Measurements from ENCODE around the gene MRGPRF.

The MRGPRF gene

DNA sequence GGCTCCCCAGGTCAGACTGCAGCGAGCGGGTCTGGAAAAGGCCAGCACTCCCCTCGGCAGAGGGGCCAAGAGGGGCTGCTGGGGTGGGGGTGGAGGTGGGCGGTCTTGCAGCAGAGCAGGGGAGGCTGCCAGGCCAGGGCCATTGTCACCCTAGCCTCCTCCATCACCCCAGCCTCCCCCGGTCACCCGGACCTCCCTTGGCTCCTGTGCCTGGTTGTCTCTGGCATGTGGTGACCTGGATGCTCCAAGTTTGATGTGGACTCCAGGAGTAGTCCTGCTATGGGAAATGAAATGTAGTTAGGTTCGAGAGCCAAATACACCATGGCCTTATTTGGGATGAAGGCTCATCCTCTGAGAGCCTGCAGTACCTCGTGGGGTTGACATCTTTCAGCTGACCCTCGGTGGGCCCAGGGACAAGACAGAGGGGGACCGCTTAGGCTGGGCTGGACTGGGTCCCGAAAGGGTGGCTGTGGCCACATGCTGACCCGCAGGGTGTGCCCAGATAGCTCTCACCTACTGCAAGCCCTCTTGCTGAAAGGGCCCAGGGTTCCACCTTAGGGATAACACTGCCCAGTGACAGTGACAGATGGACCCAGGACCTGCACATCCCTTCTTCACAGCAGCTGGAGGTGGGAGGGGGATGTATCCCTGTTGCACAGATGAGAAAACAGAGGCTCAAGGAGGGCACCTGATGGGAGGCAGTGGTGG lies 56.3 kb downstream of the MRGPRF start:
- DNase-seq (ENCODE audit: extremely low read depth, low read depth): no peak

DNA sequence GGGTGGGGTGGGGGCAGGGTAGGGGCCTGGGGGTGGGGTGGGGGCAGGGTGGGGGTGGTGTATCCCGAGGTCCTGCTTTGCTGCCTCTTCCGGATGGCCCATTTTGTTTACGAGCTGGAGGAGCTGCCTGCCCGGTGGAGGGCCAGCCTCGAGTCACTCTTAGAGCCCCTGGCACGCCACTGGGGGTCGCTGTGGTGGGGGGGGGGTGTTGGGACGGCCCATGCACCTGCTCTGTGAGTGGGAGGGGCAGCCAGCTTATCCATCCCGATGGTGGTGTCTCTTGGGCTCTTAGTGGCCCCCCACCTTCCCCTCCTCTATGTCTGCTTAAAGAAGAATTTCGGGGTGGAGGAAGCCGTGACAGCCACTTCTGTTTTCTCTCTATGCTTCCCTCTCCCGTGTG lies 56.9 kb downstream of the MRGPRF start:
- TF ChIP-seq, protein P1, sequence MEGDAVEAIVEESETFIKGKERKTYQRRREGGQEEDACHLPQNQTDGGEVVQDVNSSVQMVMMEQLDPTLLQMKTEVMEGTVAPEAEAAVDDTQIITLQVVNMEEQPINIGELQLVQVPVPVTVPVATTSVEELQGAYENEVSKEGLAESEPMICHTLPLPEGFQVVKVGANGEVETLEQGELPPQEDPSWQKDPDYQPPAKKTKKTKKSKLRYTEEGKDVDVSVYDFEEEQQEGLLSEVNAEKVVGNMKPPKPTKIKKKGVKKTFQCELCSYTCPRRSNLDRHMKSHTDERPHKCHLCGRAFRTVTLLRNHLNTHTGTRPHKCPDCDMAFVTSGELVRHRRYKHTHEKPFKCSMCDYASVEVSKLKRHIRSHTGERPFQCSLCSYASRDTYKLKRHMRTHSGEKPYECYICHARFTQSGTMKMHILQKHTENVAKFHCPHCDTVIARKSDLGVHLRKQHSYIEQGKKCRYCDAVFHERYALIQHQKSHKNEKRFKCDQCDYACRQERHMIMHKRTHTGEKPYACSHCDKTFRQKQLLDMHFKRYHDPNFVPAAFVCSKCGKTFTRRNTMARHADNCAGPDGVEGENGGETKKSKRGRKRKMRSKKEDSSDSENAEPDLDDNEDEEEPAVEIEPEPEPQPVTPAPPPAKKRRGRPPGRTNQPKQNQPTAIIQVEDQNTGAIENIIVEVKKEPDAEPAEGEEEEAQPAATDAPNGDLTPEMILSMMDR (IDR thresholded peaks at IDR 0.05; ENCODE audit: low read depth, low read length): peak; percentile 9; the same call in 1 of the 2 replicates
- no peak for DNase-seq (ENCODE audit: extremely low read depth, low read depth)

More for the DNA sequence above, 56.3 kb downstream of the MRGPRF start:
- TF ChIP-seq, protein P1 (IDR thresholded peaks at IDR 0.05; ENCODE audit: low read depth, low read length): no peak

- TF ChIP-seq, protein P1 (IDR thresholded peaks at IDR 0.05; ENCODE audit: low read depth, low read length): no peak; the same call in 1 of the 2 replicates
- no peak for DNase-seq (ENCODE audit: extremely low read depth, low read depth)
Measured at GRCh38 chr11:68955607-68955958, 57.5 kb downstream of the MRGPRF start.

- TF ChIP-seq, protein P1 (IDR thresholded peaks at IDR 0.05; ENCODE audit: low read depth, low read length): no peak
- no peak for DNase-seq (ENCODE audit: extremely low read depth, low read depth)
Measured at GRCh38 chr11:68954836-68955606, 58.0 kb downstream of the MRGPRF start.

All from AG09319 (cell line).